NCI-H2029 treated with DMSO at 0.1 percent for 48 hours (cell line): Measurements from ENCODE around the gene GSE1.

Experiments used
- DNase-seq: peaks from one replicate; lab custom pipeline; 2025; lab: John Stamatoyannopoulos, UW

Gene GSE1

GRCh38 chr16:85612801-85613603 lies at the start of gene GSE1:
Gene GSE1 (plus strand): TSS chr16:85613322. CDS start chr16:85613392, 70 bp downstream.
- DNase-seq = peak; percentile 51

GRCh38 chr16:85563515-85564276 lies 49.4 kb upstream of the GSE1 start:
- no peak for DNase-seq

- DNase-seq = no peak
Observed at GRCh38 chr16:85564277-85565051, 48.7 kb upstream of the GSE1 start.

GRCh38 chr16:85565340-85565739 lies 47.8 kb upstream of the GSE1 start:
- no peak for DNase-seq

GRCh38 chr16:85565801-85566526 lies 47.2 kb upstream of the GSE1 start:
- DNase-seq = no peak

GRCh38 chr16:85566561-85567100 lies 46.5 kb upstream of the GSE1 start:
- DNase-seq = no peak

- DNase-seq = no peak
Observed at GRCh38 chr16:85567101-85567866, 45.8 kb upstream of the GSE1 start.

- no peak for DNase-seq
Observed at GRCh38 chr16:85567935-85568334, 45.2 kb upstream of the GSE1 start.

- no peak for DNase-seq
Observed at GRCh38 chr16:85568519-85568918, 44.6 kb upstream of the GSE1 start.

- DNase-seq = no peak
Observed at GRCh38 chr16:85569039-85569614, 44.0 kb upstream of the GSE1 start.

- DNase-seq = peak; percentile 56
Observed at GRCh38 chr16:85569615-85570212, 43.4 kb upstream of the GSE1 start.

GRCh38 chr16:85570213-85570734 lies 42.8 kb upstream of the GSE1 start:
- DNase-seq = no peak

- DNase-seq = no peak
Observed at GRCh38 chr16:85570735-85571562, 42.2 kb upstream of the GSE1 start.

GRCh38 chr16:85571563-85571812 lies 41.6 kb upstream of the GSE1 start:
- no peak for DNase-seq

GRCh38 chr16:85571813-85572619 lies 41.1 kb upstream of the GSE1 start:
- DNase-seq = no peak

- no peak for DNase-seq
Observed at GRCh38 chr16:85573045-85573695, 40.0 kb upstream of the GSE1 start.
